Retina (tissue), 1 donor: Measurements from ENCODE around the gene METTL23.
A peak's percentile ranks its signal among the peaks of the same experiment; 100 is the strongest.
"Not testable (repeated sequence)": the region's sequence is repeated elsewhere in the genome, so short reads cannot be mapped to it uniquely, and the experiment has no call there.

ENCODE experiments used
- DNase-seq: peaks from one replicate; pipeline ENCODE4 v3.0.0-alpha.2; 2016

Gene METTL23

GRCh38 chr17:76695059-76695831, 31.4 kb upstream of the METTL23 start:
- DNase-seq, result no peak

DNA sequence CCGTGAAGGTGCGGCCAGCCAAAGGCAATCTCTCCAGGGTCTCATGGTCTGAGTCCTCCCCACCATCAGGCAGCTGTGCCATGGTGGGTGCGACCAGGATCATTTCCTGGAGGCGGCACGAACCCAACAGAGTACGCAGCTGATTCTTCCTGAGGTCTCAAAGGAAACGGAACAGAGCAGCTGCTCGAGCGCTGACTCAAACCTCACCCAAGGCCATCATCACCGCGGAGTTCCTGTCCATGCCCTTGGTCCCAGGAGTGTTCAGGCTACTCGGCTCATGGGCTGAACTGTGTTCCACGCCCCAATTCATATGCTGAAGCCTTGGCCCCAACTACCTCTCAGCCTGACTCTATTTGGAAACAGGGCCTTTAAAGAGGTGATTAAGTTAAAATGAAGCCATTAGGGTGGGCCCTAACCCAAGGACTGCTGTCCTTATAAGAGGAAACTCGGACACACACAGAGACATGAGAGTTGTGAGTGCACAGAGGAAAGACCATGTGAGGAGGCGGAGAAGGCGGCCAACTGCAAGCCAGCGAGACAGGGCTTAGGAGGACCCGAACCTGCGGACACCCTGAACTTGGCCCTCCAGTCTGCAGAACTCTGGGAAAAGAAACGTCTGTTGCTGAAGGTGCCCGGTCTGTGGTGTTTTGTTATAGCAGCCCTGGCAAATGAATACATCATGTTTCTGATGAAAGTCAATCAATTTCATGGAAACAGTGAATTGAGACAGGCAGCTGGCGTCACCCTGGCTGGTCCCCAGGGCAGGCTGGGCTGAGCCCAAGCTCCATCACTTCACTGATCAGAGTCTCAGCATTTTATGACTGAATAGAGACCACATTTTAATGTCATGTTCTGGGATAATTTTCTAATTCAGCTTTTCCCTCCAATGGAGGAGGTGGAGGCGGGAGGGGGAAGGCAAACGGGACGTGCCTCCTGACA, 29.6 kb upstream of the METTL23 start:
- no peak for DNase-seq

DNA sequence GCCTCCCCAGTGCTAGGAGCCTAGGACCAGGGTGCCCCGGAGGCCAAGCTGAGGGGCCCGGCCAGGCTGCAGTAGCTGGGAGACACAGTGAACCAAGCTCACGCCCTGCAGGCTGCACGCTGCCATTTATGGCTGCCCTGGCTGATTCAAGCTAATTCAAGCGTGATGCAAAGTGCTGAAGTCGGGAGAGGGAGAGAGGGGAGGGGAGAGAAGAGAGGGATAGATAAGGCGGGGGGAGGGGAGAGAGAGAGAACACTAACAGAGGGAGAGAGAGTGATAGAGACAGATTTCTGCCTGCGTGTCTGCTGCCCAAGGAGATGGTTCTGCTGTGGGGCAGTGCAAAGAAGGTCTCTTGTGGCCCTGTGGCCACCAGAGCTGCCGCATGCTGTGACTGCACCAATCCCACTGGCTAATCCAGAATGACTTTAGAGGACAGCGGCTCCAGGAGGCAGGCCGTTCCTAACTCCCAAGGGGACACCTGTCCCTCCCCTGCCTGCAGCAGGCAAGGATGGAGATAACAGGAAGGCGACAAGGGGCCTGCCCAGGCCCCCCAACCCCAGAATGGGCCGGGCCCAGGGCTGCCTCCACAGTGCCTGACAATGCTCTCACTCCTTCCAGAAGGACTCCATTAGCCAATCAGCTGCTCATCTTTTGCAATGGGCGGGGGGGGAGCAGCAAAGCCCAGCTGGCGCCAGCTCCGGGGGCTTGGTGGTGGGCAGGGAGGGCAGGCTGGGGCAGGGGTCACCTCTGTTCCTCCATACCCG, 28.8 kb upstream of the METTL23 start:
- DNase-seq, result peak; percentile 90

DNA sequence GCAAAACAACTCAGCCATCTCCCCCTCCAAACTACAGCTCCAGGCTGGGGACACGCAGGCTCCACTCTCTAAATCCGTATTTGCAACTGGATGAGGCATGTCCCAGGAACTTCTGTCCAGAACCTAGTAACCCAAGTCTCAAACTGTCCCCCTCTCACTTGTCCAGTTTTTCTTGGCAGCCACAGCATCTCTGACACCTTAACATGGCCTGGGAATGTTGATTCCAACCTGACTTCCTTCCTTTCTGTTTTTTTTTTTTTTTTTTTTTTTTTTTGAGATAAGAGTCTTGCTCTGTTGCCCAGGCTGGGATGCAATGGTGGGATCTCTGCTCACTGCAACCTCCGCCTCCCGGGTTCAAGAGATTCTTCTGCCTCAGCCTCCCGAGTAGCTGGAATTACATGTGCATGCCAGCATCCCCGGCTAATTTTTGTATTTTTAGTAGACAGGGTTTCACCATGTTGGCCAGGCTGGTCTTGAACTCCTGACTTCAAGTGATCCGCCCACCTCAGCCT, 28.1 kb upstream of the METTL23 start:
- not testable (repeated sequence) for DNase-seq

DNA sequence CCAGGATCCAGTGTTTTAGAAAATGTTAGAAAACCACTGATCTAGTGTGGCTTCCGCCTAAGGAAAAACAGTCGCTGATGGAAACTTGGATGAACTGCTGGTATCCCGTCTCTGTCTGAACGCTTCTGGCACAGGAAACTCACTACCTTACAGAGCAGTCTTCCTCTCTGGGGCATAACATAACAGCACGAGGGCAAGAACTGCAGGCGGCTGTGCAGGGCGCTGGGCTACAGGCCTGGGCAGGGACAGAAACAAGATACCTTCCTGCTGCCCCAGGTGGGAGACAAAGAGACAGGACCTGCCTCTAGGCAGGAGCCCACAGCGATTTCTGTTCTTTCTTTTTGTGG, 26.4 kb upstream of the METTL23 start:
- DNase-seq, result no peak

- peak; percentile 74 for DNase-seq
Observed at GRCh38 chr17:76700617-76701470, 25.8 kb upstream of the METTL23 start.

GRCh38 chr17:76701471-76701967, 25.1 kb upstream of the METTL23 start:
- peak; percentile 64 for DNase-seq

DNA sequence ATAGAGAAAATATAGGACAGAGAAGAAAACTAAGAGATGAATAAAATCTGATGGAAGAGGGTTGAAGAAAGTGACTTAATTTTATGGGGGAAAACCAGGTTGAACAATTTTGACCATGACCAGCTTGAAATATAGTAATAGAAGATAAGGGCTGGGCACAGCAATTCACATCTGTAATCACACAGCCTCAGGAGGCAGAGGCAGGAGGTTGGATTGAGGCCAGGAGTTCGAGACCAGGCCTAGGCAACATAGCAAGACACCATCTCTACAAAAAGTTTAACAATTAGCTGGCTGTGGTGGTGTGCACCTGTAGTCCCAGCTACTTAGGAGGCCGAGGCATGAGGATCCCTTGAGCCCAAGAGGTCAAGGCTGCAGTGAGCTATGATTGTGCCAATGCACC, 24.6 kb upstream of the METTL23 start:
- no peak for DNase-seq

DNA sequence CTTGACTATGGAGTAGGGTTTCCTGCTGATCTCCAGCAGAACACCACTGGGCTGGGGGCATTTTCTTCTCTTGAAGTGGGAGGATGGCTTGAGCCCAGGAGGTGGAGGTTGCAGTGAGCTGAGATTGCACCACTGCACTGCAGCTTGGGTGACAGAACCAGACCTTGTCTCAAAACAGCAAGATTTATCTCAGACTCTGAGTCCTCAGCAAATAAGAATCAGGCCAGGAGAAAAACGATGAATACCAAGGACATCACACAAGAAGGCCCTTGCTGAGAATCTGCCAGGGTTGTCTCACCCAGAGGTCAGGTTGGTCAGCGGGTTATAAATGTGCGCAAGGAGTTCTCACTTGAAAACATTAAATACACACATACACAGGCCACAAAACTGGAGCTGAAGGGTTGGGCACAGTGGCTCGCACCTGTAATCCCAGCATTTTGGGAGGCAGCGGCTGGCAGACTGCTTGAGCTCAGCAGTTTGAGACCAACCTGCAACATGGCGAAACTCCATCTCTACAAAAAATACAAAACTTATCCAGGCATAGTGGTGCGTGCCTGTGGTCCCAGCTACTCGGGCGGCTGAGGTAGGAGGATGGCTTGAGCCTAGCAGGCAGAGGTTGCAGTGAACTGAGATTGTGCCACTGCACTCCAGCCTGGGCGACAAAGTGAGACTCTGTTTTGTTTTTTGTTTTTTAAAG, 23.6 kb upstream of the METTL23 start:
- no peak for DNase-seq

DNA sequence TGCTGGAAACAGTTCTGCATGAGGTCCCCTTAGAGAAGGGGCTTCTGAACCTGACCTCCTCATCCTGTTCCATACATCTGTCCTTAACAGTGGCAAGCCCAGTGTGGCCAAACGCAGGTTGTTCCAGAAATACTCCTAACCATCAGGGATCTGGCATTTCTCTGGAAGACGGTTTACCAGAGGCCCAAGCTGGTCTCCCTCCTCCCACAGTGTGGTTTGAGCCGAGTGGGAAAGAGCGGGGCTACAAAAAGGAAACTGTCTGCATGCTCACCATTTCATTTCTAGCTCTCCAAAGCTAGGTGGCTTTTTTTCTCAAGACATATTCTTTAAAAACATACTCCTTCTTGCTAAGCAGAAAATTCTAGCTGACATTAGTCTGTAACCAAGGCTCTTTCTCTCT, 21.8 kb upstream of the METTL23 start:
- DNase-seq, result no peak

DNA sequence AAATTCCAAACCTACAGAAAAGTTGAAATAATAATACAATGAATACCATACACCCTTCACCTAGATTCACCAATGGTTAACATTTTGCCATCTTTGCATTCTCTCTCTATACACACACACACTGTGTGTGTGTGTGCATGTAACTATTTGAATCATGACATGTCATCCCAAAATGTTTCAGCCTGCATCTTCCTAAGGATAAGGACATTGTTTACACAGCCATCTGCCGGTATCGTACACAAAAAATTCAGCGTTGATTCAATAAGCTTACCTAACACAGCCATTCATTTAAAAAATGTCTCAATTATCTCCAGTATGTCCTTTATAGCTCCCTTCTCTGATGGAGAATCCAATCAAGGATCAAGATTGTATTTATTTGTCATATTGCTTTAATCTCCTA, 19.8 kb upstream of the METTL23 start:
- no peak for DNase-seq

DNA sequence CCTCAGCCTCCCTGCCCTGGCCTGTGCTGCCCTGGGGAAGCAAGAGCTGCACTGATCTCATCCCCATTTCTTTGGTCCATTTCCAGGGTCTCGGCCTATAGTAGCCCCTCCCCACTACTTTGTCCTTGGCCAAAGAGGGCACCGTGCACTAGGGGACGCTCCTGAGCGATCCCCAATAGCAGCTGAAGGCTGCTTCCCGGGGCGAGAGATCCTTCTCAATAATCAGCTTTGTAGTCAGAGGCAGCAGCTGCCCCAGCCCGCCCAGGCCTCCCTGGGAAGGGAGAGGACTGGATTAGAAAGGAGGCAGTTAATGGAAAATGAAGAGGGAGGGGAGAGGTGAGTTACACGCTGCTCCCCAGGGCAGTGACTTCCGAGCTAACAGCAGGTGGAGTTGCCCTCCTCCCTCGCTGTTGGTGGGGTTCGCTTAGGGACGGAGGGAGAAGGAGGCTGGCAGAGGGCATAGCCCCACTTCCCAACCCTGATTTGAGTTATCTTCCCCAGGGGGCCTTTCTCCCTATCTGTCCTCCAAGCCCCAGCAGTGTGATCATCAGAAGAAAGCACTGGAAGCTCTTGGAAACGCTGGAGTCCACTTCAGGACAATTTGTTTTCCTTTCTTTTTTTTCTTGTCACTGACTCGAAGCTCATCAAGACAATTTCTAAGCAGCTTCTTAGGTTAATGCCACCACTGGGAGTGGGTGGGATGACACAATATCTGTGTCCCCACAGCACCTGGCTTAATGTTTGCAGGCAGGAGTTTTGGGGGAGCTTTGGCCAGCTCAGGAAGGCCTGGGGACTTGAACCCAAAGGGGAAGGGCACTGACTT, 18.4 kb upstream of the METTL23 start:
- DNase-seq, result peak; percentile 83

DNA sequence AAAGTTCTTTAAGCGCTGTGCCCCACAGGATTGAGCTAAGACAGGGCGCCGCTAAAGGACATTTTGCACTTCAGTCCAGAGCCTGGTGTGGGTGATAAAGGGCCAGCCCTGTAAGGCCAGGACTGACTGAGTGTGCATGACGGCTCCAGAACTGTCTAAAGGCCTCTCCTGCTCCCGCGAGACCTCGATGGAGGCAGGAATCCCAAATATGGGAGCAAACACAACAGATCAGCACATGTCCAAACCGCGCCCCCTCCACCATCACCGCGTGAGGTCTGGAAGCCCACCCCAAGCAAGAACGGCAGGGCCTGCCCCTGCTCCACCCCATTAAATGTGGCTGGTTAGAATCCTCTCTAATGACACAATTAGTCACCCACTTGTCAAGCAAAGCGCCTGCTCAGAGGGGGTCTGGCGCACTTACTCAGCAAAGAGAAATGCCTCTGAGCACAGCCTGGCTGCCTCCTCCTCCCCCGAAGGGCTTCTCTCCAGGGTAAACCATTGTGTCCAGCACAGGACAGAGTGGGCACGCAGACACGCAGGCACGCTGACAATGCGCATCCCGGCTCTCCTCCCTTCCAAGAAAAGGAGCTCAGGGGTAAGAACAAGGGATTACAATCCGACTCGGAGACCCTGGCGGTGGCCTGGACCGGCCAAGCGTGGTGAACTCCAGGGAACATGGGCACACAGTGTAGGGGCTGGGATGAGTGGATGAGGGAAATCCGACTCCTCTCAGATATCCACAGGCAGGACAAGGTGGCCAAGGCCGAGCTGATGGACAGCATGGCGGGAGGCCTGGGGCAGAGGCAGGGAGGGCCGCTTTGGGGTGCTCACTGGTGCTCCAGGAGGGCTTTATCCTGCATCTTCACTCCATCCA, 17.3 kb upstream of the METTL23 start:
- peak; percentile 86 for DNase-seq

DNA sequence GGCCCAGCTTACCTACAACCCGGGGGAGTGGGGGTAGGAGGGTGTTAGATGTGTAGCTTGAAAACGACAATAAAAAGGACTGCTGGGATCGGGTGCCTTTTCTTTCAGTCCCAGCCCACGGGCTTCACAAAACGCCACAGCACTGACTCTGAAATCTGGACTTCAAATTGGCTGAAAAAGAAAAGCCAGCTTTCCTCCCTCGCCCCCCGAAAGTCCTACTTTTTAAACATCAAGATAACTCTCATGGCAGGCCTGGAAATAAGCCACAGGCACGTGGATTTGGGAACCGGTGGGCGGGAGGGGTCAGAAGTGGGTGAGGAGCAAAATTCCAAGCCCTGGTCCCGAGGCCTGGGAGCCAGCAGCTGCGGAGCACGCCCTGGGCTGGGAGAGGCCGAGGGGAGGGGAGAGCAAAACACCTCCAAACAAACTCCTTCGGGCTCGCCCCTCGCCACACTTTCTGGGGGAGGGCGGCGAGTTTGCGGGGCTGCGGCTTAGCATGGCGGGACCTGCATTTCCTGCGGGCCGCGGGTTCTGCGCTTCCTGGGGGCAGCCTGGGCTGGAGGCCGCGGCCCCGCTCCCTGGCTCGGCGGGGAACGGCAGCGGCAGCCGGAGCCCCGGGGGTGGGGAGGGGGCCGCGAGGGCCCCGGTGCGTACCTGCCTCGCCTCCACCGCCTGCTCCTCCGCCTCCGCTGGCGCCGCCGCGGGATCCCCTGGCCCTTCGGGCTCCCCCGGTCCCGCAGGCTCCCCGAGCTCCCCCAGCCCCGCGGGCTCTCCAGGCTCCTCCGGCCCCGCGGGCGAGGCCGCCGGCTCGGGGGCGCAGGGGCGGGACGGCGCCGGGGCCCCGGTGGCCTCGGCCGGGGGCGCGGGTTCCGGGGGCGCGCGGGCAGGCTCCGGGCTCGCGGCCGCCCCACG, 16.4 kb upstream of the METTL23 start:
- DNase-seq, result peak; percentile 61

- peak; percentile 83 for DNase-seq
Observed at GRCh38 chr17:76710863-76711611, 15.6 kb upstream of the METTL23 start, which contains the start of gene MXRA7. TSS of gene MXRA7 (minus strand) at chr17:76710965. CDS start at chr17:76710946, 19 bp downstream.

- DNase-seq, result not testable (repeated sequence)
Observed at GRCh38 chr17:76712321-76712720, 14.3 kb upstream of the METTL23 start.

- DNase-seq, result no peak
Observed at GRCh38 chr17:76713765-76714164, 12.9 kb upstream of the METTL23 start.
